Kidney (tissue), 14 donors: ENCODE data around the gene RHD. TPM values are rescaled to one million over a fixed set of nuclear protein-coding genes. Genes with fewer than 3 reads are reported as not detected.
"Not testable (repeated sequence)": the region's sequence is repeated elsewhere in the genome, so short reads cannot be mapped to it uniquely, and the experiment has no call there.

Source experiments
- DNase-seq, 5 donors: peaks; one replicate each; pipeline ENCODE4 v3.0.0-alpha.2; 2013 to 2020
- FAIRE-seq: peaks from 2 replicates; lab custom pipeline; 2012; peaks lifted over from hg19 to GRCh38; lab: Jason Lieb, UNC
- H3K27ac ChIP-seq, 2 donors: one replicate each; pipeline ENCODE4 v1.7.0; 2013; ENCODE audit warnings: low read depth in 2 of 2, low read length in 2 of 2, inconsistent platforms in 1 of 2
- H3K27me3 ChIP-seq: one replicate; pipeline ENCODE4 v1.7.1; 2013; ENCODE audit warnings: low read length, inconsistent platforms; ENCODE audit not compliant: control insufficient read depth, insufficient read depth
- H3K36me3 ChIP-seq, 3 donors: one replicate each; pipeline versions ENCODE4 v1.7.0 to v1.7.1; 2013; ENCODE audit warnings: low read length in 3 of 3, control low read depth in 1 of 3, inconsistent platforms in 1 of 3; ENCODE audit not compliant: insufficient read depth in 3 of 3, control insufficient read depth in 2 of 3
- H3K4me1 ChIP-seq, 3 donors: one replicate each; pipeline versions ENCODE4 v1.7.0 to v1.7.1; 2013; ENCODE audit warnings: low read length in 3 of 3, inconsistent platforms in 1 of 3, low read depth in 1 of 3; ENCODE audit not compliant: control insufficient read depth in 2 of 3, insufficient read depth in 2 of 3
- H3K4me3 ChIP-seq, 3 donors: one replicate each; pipeline versions ENCODE4 v1.7.0 to v1.8.1; 2013; ENCODE audit warnings: low read length in 3 of 3, control low read depth in 1 of 3, inconsistent platforms in 1 of 3
- H3K9ac ChIP-seq, 3 donors: one replicate each; pipeline versions ENCODE4 v1.7.0 to v1.7.1; 2013; ENCODE audit warnings: low read length in 3 of 3, control low read depth in 1 of 3, inconsistent platforms in 1 of 3
- H3K9me3 ChIP-seq, 3 donors: one replicate each; pipeline versions ENCODE4 v1.7.0 to v1.7.1; 2013; ENCODE audit warnings: low read length in 3 of 3, control low read depth in 1 of 3, inconsistent platforms in 1 of 3; ENCODE audit not compliant: control insufficient read depth in 2 of 3, insufficient read depth in 1 of 3
- CTCF ChIP-seq: IDR thresholded peaks from 3 replicates; pipeline ENCODE4 v1.5.1; 2012; ENCODE audit warnings: mild to moderate bottlenecking, moderate library complexity, borderline replicate concordance; ENCODE audit not compliant: insufficient read depth; ENCODE audit errors: extremely low read depth
- intact Hi-C: fragments of 100-400 bp; cut with DNase I; formaldehyde crosslinking; loops from one replicate; pipeline ENCODE4 v1.11.1; 2022
- polyA plus RNA-seq: library from polyadenylated mRNA; stranded (reverse); fragments of 350-450 nt; fragmentation: Illumina TruSeq; extraction: RNeasy Lipid Tissue Mini Kit (QIAGEN cat#74804); gene quantifications from one replicate; pipeline ENCODE4 v1.2.3, GENCODE V29; 2014; ENCODE audit warnings: low read depth, low replicate concordance; ENCODE audit not compliant: insufficient read depth
- total RNA-seq: library from RNA; stranded (reverse); fragmentation: NEBNext Ultra II Directional; extraction: Animal tissue kit (Norgen Biotek cat#: 25700); gene quantifications from one replicate; pipeline ENCODE4 v1.2.1, GENCODE V29; 2021
- donor health status: control.
- donor health status: control.
- donor health status: control.
- donor health status: control.
- donor health status: control.
- donor health status: DM: yes; HTN: yes; CAD: no.
- donor health status: Normal renal cell carcinoma (clear cell type).

Gene RHD
- total and polyA plus RNA-seq, 2 donors from 2014 or later: not detected

GRCh38 chr1:25360596-25361581 is 88.6 kb downstream of the RHD start:
- Histone ChIP-seq H3K4me3 (no peak overlapping the region), H3K27me3 (no peaks in the 10 kb centered on the region), H3K9ac (no peak overlapping the region), H3K27ac (no peak overlapping the region), H3K36me3 (peaks cover 0 to 19% (median 7%) of the 10 kb centered on the region in 3 donors), H3K4me1 (peaks cover 0 to 2% (median 0%) of the 10 kb centered on the region in 3 donors), H3K9me3 (no peaks in the 10 kb centered on the region)
- DNase-seq: peak in 2 of 5 donors; percentile 1 to 72
- no peak for TF ChIP-seq CTCF
- FAIRE-seq: peak; percentile 33
- intact Hi-C loops: no loop called here

GRCh38 chr1:25361901-25362300 is 89.6 kb downstream of the RHD start:
- DNase-seq (peak in 1 of 5 donors; percentile 9), FAIRE-seq (no peak)
- H3K27ac ChIP-seq: no peak overlapping the region
- H3K9ac ChIP-seq: no peak overlapping the region
- peaks cover 0 to 15% (median 4%) of the 10 kb centered on the region in 3 donors for H3K36me3 ChIP-seq
- H3K4me1 ChIP-seq: peaks cover 0 to 2% (median 0%) of the 10 kb centered on the region in 3 donors
- intact Hi-C loops: no loop called here
- H3K27me3 ChIP-seq: no peaks in the 10 kb centered on the region
- H3K4me3 ChIP-seq: no peak overlapping the region
- no peaks in the 10 kb centered on the region for H3K9me3 ChIP-seq
- no peak for TF ChIP-seq CTCF

- H3K9me3 ChIP-seq, FAIRE-seq, DNase-seq, H3K4me1 ChIP-seq, H3K4me3 ChIP-seq, H3K9ac ChIP-seq, intact Hi-C loops, H3K27ac ChIP-seq, H3K27me3 ChIP-seq: not testable (repeated sequence)
- H3K36me3 ChIP-seq: peaks cover 0 to 15% (median 4%) of the 10 kb centered on the region in 3 donors
Measured at GRCh38 chr1:25362634-25363559, 90.6 kb downstream of the RHD start.
